Duodenal mucosa (tissue), 2 donors: ENCODE results near the gene LRRN2.

ENCODE experiments used
- H3K27ac ChIP-seq: one replicate; pipeline ENCODE4 v1.7.0; 2013; ENCODE audit warnings: low read depth, low read length
- H3K27me3 ChIP-seq, 2 donors: one replicate each; pipeline ENCODE4 v1.7.0; 2013; ENCODE audit warnings: low read length in 2 of 2, control low read depth in 1 of 2; ENCODE audit not compliant: insufficient read depth in 2 of 2, control insufficient read depth in 1 of 2
- H3K36me3 ChIP-seq, 2 donors: one replicate each; pipeline ENCODE4 v1.7.0; 2013; ENCODE audit warnings: low read length in 2 of 2, control low read depth in 1 of 2; ENCODE audit not compliant: insufficient read depth in 2 of 2, control insufficient read depth in 1 of 2
- H3K4me1 ChIP-seq, 2 donors: one replicate each; pipeline ENCODE4 v1.7.0; 2013; ENCODE audit warnings: low read length in 2 of 2, control low read depth in 1 of 2; ENCODE audit not compliant: insufficient read depth in 2 of 2, control insufficient read depth in 1 of 2
- H3K4me3 ChIP-seq, 2 donors: one replicate each; pipeline ENCODE4 v1.7.0; 2013; ENCODE audit warnings: low read length in 2 of 2, low read depth in 1 of 2
- H3K9ac ChIP-seq, 2 donors: one replicate each; pipeline ENCODE4 v1.7.0; 2013; ENCODE audit warnings: low read length in 2 of 2, low read depth in 1 of 2
- H3K9me3 ChIP-seq, 2 donors: one replicate each; pipeline ENCODE4 v1.7.0; 2013; ENCODE audit warnings: low read length in 2 of 2, control low read depth in 1 of 2; ENCODE audit not compliant: control insufficient read depth in 1 of 2

LRRN2 gene

DNA sequence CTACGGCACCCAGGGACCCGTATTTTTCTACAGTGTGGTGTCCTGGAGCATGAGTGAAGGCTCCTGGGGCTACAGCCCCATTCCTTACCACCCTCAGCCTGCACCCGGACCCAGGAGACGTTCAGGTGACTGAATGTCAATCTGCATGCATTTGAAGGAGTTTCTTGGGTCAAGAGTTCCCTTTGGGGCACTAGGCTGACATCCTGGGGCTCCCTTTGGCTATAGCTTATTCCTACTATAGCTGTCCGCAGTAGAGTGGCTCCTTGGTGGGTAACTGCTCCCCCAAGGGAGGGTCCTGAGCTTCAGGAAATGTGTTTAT lies 19.9 kb upstream of the LRRN2 start:
- no peak overlapping the region for H3K4me3 ChIP-seq
- no peak overlapping the region for H3K9ac ChIP-seq
- peaks cover 0 to 4% of the 10 kb centered on the region in 2 donors for H3K4me1 ChIP-seq
- no peaks in the 10 kb centered on the region for H3K27me3 ChIP-seq
- no peaks in the 10 kb centered on the region for H3K9me3 ChIP-seq
- no peaks in the 10 kb centered on the region for H3K36me3 ChIP-seq
- no peak overlapping the region for H3K27ac ChIP-seq

- Histone ChIP-seq H3K9ac (no peak overlapping the region), H3K36me3 (no peaks in the 10 kb centered on the region), H3K27ac (no peak overlapping the region), H3K27me3 (no peaks in the 10 kb centered on the region), H3K4me3 (no peak overlapping the region), H3K9me3 (no peaks in the 10 kb centered on the region), H3K4me1 (peaks cover 0 to 4% of the 10 kb centered on the region in 2 donors)
Observed at GRCh38 chr1:204704794-204705492, 19.4 kb upstream of the LRRN2 start.

DNA sequence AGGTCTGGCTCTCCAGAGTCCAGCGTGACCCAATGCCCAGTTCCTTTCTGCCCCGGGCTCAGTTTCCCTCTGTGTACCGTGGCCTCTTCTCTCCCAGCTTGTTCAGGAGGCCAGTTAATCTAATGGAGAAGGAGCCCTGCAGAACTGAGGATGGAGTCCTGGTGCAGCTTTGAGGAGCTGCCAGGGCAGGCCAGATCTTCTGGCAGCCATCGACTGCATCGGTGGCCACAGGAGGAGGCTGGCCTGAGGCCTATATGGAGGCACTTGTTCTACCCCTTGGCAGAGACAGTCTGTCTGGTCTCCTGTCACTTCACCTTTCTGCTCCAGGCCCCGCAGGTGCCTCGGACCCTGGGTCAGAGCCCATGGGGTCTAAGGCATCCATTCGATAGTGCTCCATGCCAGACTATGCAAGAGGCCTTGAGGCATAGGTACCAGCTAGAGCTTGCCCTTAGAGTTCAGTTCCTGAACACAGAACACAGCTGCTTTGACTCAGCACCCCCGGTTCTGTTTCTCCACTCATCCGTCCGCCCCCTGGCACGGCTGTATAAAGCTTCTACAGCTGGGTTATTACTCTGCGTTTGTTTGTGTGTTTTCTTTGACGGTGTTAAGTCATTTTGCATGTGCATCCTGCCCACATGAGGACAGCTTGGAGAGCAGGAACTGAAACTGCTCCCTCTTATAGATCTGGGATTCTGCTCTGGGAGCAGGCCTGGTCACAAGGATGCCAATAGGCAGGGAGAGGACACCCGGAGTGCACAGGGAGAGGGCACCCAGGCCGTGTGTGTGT lies 18.5 kb upstream of the LRRN2 start:
- Histone ChIP-seq H3K36me3 (no peaks in the 10 kb centered on the region), H3K4me1 (peaks cover 0 to 4% of the 10 kb centered on the region in 2 donors), H3K4me3 (no peak overlapping the region), H3K27me3 (no peaks in the 10 kb centered on the region), H3K27ac (no peak overlapping the region), H3K9ac (no peak overlapping the region), H3K9me3 (no peaks in the 10 kb centered on the region)

DNA sequence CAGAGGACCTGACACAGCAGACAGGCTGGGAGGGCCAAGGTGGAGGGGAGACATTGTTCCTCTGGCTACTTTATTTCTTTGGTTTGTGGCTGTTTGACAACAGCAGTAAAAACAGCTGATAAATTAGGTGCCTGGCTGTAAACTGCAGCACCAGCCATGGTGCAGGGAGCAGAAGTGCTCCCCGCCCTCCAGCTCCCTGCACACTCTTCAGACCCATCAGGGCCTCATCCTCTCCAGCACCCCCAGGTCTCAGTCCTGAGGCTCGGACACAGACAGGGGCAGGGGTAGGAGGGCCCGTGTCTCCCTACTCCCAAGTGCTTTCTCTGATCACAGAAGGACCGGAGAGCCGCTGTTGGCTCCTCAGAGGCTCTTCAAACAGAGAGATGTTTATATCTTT lies 17.7 kb upstream of the LRRN2 start:
- Histone ChIP-seq H3K27me3 (no peaks in the 10 kb centered on the region), H3K4me1 (peaks cover 0 to 4% of the 10 kb centered on the region in 2 donors), H3K9me3 (no peaks in the 10 kb centered on the region), H3K9ac (no peak overlapping the region), H3K27ac (no peak overlapping the region), H3K36me3 (no peaks in the 10 kb centered on the region), H3K4me3 (no peak overlapping the region)

- H3K36me3 ChIP-seq: no peaks in the 10 kb centered on the region
- no peak overlapping the region for H3K27ac ChIP-seq
- H3K4me3 ChIP-seq: no peak overlapping the region
- H3K9me3 ChIP-seq: no peaks in the 10 kb centered on the region
- peaks cover 0 to 4% of the 10 kb centered on the region in 2 donors for H3K4me1 ChIP-seq
- H3K9ac ChIP-seq: no peak overlapping the region
- no peaks in the 10 kb centered on the region for H3K27me3 ChIP-seq
Observed at GRCh38 chr1:204702552-204703267, 17.2 kb upstream of the LRRN2 start.

DNA sequence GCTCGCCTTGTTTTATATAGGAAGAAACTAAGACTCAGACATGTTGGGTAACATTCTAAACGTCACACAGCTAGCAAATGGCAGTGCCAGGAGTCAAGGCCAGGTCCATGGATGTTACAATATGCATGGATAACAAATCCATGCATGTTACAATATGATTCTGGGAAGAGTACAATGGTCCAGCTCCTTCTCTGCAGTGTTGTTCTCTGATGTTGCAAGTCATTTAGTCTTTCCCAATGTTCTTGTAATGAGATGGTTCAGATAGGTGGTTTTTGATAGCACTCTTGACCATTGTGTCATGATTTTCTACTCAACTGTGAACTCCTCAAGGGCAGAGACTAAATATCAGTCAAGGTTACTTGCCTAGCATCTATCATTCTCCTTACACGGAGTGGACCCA lies 15.7 kb upstream of the LRRN2 start:
- Histone ChIP-seq H3K9me3 (no peaks in the 10 kb centered on the region), H3K4me3 (no peak overlapping the region), H3K36me3 (no peaks in the 10 kb centered on the region), H3K9ac (no peak overlapping the region), H3K27ac (no peak overlapping the region), H3K4me1 (peaks cover 0 to 4% of the 10 kb centered on the region in 2 donors), H3K27me3 (no peaks in the 10 kb centered on the region)

GRCh38 chr1:204697893-204698292 lies 12.4 kb upstream of the LRRN2 start:
- no peaks in the 10 kb centered on the region for H3K9me3 ChIP-seq
- no peaks in the 10 kb centered on the region for H3K4me1 ChIP-seq
- no peaks in the 10 kb centered on the region for H3K36me3 ChIP-seq
- H3K27ac ChIP-seq: no peak overlapping the region
- H3K27me3 ChIP-seq: no peaks in the 10 kb centered on the region
- no peak overlapping the region for H3K9ac ChIP-seq
- no peak overlapping the region for H3K4me3 ChIP-seq

DNA sequence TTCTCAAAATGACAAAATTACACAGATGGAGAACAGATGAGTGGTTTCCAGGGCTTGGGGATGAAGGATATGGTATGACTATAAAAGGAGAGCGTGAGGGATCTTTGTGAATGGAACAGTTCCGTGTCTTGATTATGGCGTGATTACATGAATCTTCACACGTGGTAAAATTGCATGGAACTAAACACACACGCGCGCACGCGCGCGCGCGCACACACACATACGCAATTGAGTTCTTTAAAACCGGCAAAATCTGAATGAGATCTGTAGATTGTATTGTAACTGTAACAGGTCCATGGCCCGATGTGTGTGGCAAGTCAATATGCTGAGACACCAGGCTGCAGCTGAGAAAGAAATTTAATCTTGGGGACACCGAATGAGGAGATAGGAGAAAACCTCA lies 11.1 kb upstream of the LRRN2 start:
- Histone ChIP-seq H3K36me3 (no peaks in the 10 kb centered on the region), H3K27me3 (no peaks in the 10 kb centered on the region), H3K27ac (no peak overlapping the region), H3K4me3 (no peak overlapping the region), H3K9me3 (no peaks in the 10 kb centered on the region), H3K4me1 (no peaks in the 10 kb centered on the region), H3K9ac (no peak overlapping the region)

- Histone ChIP-seq H3K27ac (no peak overlapping the region), H3K4me3 (no peak overlapping the region), H3K4me1 (no peaks in the 10 kb centered on the region), H3K36me3 (no peaks in the 10 kb centered on the region), H3K9ac (no peak overlapping the region), H3K27me3 (no peaks in the 10 kb centered on the region), H3K9me3 (no peaks in the 10 kb centered on the region)
Observed at GRCh38 chr1:204695692-204696091, 10.2 kb upstream of the LRRN2 start.

DNA sequence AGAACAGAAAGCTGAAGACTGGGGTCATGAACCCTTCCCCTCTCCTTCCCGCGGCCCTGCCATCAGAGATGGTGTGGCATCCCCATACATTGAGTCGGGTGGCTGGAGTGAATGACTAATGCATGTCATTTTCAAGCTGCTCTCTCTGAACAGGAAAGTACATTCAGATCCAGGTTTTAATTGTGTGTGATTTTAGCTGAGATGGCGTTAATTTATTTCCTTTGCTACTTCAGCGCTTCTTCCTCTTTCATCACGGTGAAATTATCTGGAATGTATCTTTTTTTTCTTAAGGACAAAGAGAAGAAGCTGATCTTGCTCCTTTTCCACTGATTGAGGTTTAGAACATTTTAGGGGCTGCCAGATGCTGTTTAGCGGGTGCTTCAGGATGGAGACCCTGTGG lies 8.6 kb upstream of the LRRN2 start:
- Histone ChIP-seq H3K27ac (no peak overlapping the region), H3K36me3 (no peaks in the 10 kb centered on the region), H3K4me1 (no peaks in the 10 kb centered on the region), H3K4me3 (no peak overlapping the region), H3K9ac (no peak overlapping the region), H3K9me3 (no peaks in the 10 kb centered on the region), H3K27me3 (peaks cover 0 to 2% of the 10 kb centered on the region in 2 donors)
